SU-DHL-6 (cell line): ENCODE measurements around the gene MYBBP1A.

Experiments
- H2AFZ ChIP-seq: fragments of 200-600 bp; sonication (generic); 2 replicates; pipeline ENCODE4 v1.6.1; 2014; ENCODE audit warnings: low read depth, mild to moderate bottlenecking, moderate library complexity, mixed read lengths, antibody characterized with exemption, low read length; ENCODE audit not compliant: severe bottlenecking
- H3F3A ChIP-seq: fragments of 200-600 bp; shearing (Covaris generic); 2 replicates; pipeline ENCODE4 v1.6.0; 2016; ENCODE audit warnings: antibody characterized with exemption, mild to moderate bottlenecking; ENCODE audit not compliant: insufficient read depth
- H3K27ac ChIP-seq: fragments of 200-600 bp; sonication (generic); 2 replicates; pipeline ENCODE4 v1.5.1; 2016; ENCODE audit warnings: low read depth, mild to moderate bottlenecking, low read length, moderate library complexity, mixed read lengths
- H3K27me3 ChIP-seq: fragments of 200-600 bp; sonication (generic), shearing (Covaris generic); 2 replicates; pipeline ENCODE4 v1.6.0; 2014; ENCODE audit warnings: mild to moderate bottlenecking, low read length
- H3K36me3 ChIP-seq: fragments of 200-600 bp; sonication (generic); 2 replicates; pipeline ENCODE4 v1.6.1; 2014; ENCODE audit warnings: mild to moderate bottlenecking, low read length, mixed read lengths
- H3K4me2 ChIP-seq: fragments of 300-600, 200-600 bp; shearing (Covaris generic), sonication (generic); 2 replicates; pipeline ENCODE4 v1.6.0; 2014; ENCODE audit warnings: low read length, low read depth, mild to moderate bottlenecking; ENCODE audit not compliant: poor library complexity, severe bottlenecking
- H3K4me3 ChIP-seq: fragments of 200-600 bp; sonication (generic); 2 replicates; pipeline ENCODE4 v1.5.1; 2014; ENCODE audit warnings: antibody characterized with exemption, low read length, mild to moderate bottlenecking, mixed read lengths; ENCODE audit not compliant: insufficient read depth, poor library complexity, severe bottlenecking
- H3K79me2 ChIP-seq: fragments of 200-600 bp; sonication (generic); 2 replicates; pipeline ENCODE4 v1.6.1; 2014; ENCODE audit warnings: mild to moderate bottlenecking, low read length, moderate library complexity; ENCODE audit not compliant: insufficient read depth
- H3K9ac ChIP-seq: fragments of 200-600 bp; sonication (generic); 2 replicates; pipeline ENCODE4 v1.7.0; 2014; ENCODE audit warnings: mild to moderate bottlenecking, low read length
- H3K9me2 ChIP-seq: fragments of 200-600 bp; sonication (generic); replicated peaks from 2 replicates; pipeline ENCODE4 v1.6.1; 2014; ENCODE audit warnings: low read length; ENCODE audit not compliant: insufficient read depth
- H3K9me3 ChIP-seq: fragments of 200-600 bp; sonication (generic); 2 replicates; pipeline ENCODE4 v1.6.1; 2014; ENCODE audit warnings: low read length, mixed read lengths; ENCODE audit not compliant: insufficient read depth
- H4K20me1 ChIP-seq: fragments of 200-600 bp; sonication (generic); 2 replicates; pipeline ENCODE4 v1.6.1; 2014; ENCODE audit warnings: low read depth, mild to moderate bottlenecking, antibody characterized with exemption, low read length, moderate library complexity, mixed read lengths
- CTCF ChIP-seq: fragments of 200-600 bp; sonication (generic); IDR thresholded peaks from one replicate; pipeline ENCODE4 v1.5.1; 2017; ENCODE audit warnings: antibody characterized with exemption, mild to moderate bottlenecking, low read length, moderate library complexity; ENCODE audit not compliant: insufficient read depth, poor library complexity, severe bottlenecking
- EZH2phosphoT487 ChIP-seq: fragments of 200-600 bp; sonication (generic), shearing (Covaris generic); conservative IDR thresholded peaks from 2 replicates; pipeline ENCODE4 v1.6.1; 2018; ENCODE audit warnings: mild to moderate bottlenecking, antibody characterized with exemption, low read length, moderate library complexity, mixed read lengths

MYBBP1A gene

GRCh38 chr17:4490637-4491061 lies 64.5 kb downstream of the MYBBP1A start:
- Histone ChIP-seq H4K20me1 (no peaks in the 10 kb centered on the region), H3K9ac (no peak overlapping the region), H3K79me2 (no peaks in the 10 kb centered on the region), H3K27ac (no peak overlapping the region), H3K4me3 (no peak overlapping the region), H3K9me3 (no peaks in the 10 kb centered on the region), H3K36me3 (no peaks in the 10 kb centered on the region), H3K9me2 (no peaks in the 10 kb centered on the region), H3F3A (no peaks in the 10 kb centered on the region), H3K27me3 (no peaks in the 10 kb centered on the region), H2AFZ (no peak overlapping the region), H3K4me2 (no peak overlapping the region)
- TF ChIP-seq EZH2phosphoT487 (no peak), CTCF (no peak)

DNA sequence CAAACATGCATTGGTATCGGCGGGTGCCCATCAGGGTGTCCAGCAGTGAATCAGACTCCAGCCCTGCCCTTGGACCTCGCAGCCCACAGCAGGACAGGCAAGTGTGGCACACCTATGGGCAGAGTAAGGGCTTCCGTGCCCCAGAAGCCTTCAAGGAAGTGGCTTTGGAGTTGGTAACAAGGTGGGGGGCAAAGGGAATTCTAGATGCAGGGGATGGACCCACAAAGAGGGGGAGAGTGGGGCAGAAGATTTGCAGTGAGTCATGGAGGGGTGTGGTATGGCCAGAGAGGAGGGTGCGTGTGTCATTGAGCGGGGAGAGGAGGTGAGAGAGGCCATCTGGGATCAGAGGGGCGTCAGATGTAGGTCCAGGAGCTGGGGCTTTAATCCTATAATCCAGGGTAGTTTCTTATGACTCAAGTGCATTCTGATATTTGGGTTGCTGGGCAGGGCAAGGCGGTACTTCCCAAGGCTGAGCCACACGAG lies 65.0 kb downstream of the MYBBP1A start:
- no peaks in the 10 kb centered on the region for H4K20me1 ChIP-seq
- H3K79me2 ChIP-seq, result no peaks in the 10 kb centered on the region
- no peak overlapping the region for H2AFZ ChIP-seq
- no peak overlapping the region for H3K27ac ChIP-seq
- no peaks in the 10 kb centered on the region for H3K9me3 ChIP-seq
- no peak overlapping the region for H3K4me2 ChIP-seq
- no peaks in the 10 kb centered on the region for H3K36me3 ChIP-seq
- H3K27me3 ChIP-seq, result no peaks in the 10 kb centered on the region
- no peak overlapping the region for H3K9ac ChIP-seq
- no peak for TF ChIP-seq EZH2phosphoT487
- no peak for TF ChIP-seq CTCF
- H3K4me3 ChIP-seq, result no peak overlapping the region
- H3K9me2 ChIP-seq, result no peaks in the 10 kb centered on the region
- no peaks in the 10 kb centered on the region for H3F3A ChIP-seq

DNA sequence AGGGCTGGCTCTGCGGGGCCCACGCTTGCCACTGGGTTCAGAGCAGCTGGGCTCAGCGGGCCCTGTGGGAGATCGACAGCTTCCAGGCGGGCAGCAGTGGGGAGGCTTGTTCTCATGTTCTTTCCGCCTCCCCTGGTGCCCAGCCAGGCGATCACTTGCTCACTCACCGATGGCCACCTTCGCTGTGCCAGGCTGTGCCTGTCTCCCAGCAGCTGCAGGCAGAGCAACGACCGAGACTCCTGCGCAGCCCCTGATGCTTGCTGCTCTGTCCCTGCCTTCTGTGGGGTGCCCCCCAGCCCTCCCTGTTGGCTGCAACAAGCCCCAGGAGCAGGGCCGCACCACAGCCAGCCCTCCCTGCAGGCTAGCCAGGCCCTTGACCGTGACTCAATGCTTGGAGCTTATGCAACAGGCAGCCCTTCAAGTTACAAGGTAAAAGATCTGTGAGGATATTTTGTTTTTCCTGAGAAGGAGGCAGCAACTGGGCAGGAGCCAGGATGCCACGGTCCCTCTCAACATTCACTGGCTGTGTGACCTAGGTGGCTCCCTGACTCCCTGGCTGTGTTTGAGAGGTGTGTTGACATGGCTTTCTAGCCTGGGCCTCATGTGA lies 66.1 kb downstream of the MYBBP1A start:
- H2AFZ ChIP-seq, result no peak overlapping the region
- H4K20me1 ChIP-seq, result no peaks in the 10 kb centered on the region
- H3K9me2 ChIP-seq, result no peaks in the 10 kb centered on the region
- H3K79me2 ChIP-seq, result no peaks in the 10 kb centered on the region
- TF ChIP-seq EZH2phosphoT487 (no peak), CTCF (no peak)
- no peaks in the 10 kb centered on the region for H3K27me3 ChIP-seq
- no peaks in the 10 kb centered on the region for H3F3A ChIP-seq
- H3K27ac ChIP-seq, result no peak overlapping the region
- H3K36me3 ChIP-seq, result no peaks in the 10 kb centered on the region
- H3K4me3 ChIP-seq, result no peak overlapping the region
- H3K9ac ChIP-seq, result no peak overlapping the region
- no peaks in the 10 kb centered on the region for H3K9me3 ChIP-seq
- no peak overlapping the region for H3K4me2 ChIP-seq
